ENCODE results near the gene TP53BP2.
"Not testable (repeated sequence)": the region's sequence is repeated elsewhere in the genome, so short reads cannot be mapped to it uniquely, and the experiment has no call there.

The TP53BP2 gene

GRCh38 chr1:223845810-223846682, at the start of gene TP53BP2:
TSS of gene TP53BP2 (minus strand) at chr1:223845947. CDS start at chr1:223845680, 267 bp downstream.
- DNase-seq (ENCODE audit: low read depth, low spot score), result peak; percentile 66

- DNase-seq (ENCODE audit: low read depth, low spot score), result not testable (repeated sequence)
These were observed 44.7 kb upstream of the TP53BP2 start for GRCh38 chr1:223890494-223890893.

GRCh38 chr1:223889319-223889718, 43.6 kb upstream of the TP53BP2 start:
- DNase-seq (ENCODE audit: low read depth, low spot score), result not testable (repeated sequence)

- DNase-seq (ENCODE audit: low read depth, low spot score), result no peak
These were observed 42.1 kb upstream of the TP53BP2 start for GRCh38 chr1:223887747-223888418.

GRCh38 chr1:223886516-223886921, 40.8 kb upstream of the TP53BP2 start:
- DNase-seq (ENCODE audit: low read depth, low spot score), result no peak

DNA sequence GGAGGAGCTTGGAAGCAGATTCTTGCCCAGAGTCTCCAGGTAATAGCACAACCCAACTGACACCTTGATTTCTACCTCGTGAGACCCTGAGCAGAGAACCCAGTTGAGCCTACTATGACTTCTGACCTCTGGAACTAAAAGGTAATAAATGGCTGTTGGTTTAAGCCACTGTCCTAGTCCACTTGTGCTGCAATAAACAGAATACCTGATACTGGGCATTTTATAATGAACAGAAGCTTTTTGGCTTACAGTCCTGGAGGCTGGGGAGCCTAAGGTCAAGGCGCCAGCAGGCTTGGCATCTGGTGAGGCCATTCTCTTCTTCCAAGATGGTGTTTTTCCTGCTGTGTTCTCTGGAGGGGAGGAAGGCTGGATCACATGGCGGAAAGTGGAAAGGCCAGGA, 39.9 kb upstream of the TP53BP2 start:
- no peak for DNase-seq (ENCODE audit: low read depth, low spot score)

- no peak for DNase-seq (ENCODE audit: low read depth, low spot score)
These were observed 33.0 kb upstream of the TP53BP2 start for GRCh38 chr1:223878598-223879325.

DNA sequence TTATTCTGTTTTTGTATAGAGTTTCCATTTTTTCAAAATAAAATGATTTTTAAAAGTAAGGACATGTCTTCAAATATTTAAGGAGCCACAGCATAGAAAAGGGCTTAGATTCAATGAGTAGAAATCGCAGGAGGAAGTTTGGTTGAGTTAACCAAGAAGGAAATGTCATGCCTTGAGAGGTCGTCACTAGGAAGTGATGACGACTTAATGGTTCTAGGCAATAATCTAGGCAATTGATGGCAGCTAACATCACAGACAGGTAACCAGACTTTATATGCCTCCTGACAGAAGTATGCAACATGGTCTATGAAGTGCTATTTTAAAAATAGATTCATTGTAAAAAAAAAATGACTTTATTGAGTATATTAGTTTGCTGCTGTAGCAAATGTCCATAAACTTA, 32.1 kb upstream of the TP53BP2 start:
- no peak for DNase-seq (ENCODE audit: low read depth, low spot score)

DNA sequence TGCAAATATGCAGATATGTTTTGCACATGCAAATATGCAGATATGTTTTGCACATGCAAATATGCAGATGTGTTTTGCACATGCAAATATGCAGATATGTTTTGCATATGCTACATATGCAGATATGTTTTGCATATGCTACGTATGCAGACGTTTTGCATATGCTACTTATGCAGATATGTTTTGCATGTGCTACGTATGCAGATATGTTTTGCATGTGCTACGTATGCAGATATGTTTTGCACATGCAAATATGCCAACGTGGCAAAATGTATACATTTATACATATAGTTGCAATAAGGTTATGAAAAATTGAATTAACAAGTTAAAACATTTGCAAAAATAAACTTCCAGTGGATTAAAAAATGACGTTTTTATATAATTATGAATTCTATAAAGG, 30.8 kb upstream of the TP53BP2 start:
- DNase-seq (ENCODE audit: low read depth, low spot score), result no peak

DNA sequence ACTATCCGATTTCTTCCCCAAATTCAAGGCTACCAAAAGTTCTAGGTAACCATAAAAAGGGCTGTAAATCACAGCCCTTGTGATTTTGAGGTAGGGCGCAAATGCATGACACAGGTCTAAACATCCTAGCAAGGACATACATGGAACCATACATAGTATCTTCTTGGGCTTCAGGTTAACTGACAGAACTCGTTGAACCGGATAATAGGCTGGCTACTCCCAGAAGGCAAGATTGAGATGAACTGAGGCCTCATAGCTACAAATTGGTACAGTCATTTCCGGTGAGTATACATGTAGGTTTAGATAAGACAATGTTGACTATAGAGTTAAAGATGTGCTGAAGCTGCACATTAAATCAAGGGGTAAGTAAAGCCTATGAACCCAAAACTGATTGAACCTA, 27.3 kb upstream of the TP53BP2 start:
- DNase-seq (ENCODE audit: low read depth, low spot score), result no peak

DNA sequence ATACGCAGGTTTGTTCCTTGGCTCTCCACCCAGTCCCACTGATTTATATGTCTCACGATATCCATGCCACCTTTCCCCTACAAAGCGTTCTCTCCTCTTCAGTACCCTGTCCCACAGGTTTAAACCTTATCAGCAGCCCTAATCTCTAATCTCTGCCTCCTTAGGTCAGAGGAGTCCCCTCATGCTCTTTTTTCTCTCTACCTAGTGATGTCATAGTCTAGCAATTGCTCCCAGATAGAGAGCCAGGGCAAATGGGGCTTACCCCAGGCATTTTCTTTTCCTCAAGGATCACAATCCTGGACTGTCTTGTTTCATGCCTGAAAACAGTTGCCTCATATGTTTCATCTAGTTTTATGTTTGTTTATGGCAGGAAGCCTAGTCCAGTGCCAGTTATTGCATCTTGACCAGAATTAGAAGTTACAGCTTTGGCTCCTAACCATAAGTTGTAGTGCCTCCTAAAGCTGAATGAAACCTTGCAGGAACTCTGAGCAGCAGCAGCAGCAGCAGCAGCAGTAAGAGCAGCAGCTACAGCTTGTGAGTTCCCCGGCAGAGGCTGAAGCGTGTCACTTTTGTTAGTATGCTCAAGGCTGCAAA, 26.7 kb upstream of the TP53BP2 start:
- no peak for DNase-seq (ENCODE audit: low read depth, low spot score)

DNA sequence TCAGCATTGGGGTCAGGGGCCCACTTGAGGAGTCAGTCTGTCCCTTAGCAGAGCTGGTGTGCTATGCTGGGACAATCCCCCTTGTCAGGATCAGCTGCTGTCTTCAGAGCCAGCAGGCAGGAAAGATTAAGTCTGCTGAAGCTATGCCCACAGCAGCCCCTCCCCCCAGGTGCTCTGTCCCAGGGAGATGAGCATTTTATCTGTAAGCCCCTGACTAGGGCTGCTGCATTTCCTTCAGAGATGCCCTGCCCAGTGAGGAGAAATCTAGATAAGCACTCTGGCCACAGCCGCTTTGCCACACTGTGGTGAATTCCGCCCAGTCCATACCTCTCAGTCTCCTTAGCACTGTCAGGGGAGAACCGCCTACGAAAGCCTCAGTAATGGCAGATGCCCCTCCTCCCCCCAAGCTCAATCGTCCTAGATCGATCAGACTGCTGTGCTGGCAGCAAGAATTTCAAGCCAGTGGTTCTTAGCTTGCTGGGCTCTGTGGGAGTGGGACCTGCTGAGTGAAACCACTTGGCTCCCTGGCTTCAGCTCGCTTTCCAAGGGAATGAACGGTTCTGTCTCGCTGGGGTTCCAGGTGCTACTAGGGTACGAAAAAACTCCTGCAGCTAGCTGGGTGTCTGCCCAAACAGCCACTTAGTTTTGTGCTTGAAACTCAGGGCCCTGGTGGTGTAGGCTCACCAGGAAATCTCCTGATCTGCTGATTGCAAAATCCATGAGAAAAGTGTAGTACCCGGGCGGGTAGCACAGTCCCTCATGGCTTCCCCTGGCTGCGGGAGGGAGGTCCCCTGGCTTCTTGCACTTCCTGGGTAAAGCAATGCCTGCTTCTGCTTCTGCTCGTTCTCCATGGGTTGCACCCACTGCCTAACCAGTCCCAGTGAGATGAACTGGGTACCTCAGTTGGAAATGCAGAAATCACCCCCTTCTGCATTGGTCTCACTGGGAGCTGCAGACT, 25.1 kb upstream of the TP53BP2 start:
- no peak for DNase-seq (ENCODE audit: low read depth, low spot score)

DNA sequence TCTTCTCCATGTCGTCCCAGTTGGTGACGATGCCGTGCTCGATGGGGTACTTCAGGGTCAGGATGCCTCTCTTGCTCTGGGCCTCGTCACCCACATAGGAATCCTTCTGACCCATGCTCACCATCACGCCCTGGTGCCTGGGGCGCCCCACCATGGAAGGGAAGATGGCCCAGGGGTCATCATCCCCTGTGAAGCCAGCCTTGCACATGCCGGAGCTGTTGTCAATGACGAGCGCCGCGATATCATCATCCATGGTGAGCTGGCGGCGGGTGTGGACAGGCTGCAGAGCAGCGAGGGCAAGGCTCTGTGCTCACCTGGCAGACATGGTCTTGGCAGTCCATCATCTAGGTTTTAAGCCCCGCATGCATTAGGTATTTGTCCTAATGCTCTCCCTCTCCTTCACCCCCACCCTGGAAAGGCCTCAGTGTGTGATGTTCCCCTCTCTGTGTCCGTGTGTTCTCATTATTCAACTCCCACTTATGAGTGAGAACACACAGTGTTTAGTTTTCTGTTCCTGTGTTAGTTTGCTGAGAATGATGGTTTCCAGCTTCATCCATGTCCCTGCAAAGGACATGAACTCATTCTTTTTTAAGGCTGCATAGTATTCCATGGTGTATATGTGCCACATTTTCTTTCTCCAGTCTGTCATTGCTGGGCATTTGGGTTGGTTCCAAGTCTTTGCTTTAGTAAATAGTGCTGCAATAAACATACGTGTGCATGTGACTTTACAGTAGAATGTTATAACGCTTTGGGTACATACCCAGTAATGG, 19.0 kb upstream of the TP53BP2 start:
- DNase-seq (ENCODE audit: low read depth, low spot score), result not testable (repeated sequence)

- no peak for DNase-seq (ENCODE audit: low read depth, low spot score)
These were observed 18.3 kb upstream of the TP53BP2 start for GRCh38 chr1:223864084-223864483.

GRCh38 chr1:223861904-223862303, 16.2 kb upstream of the TP53BP2 start:
- no peak for DNase-seq (ENCODE audit: low read depth, low spot score)

DNA sequence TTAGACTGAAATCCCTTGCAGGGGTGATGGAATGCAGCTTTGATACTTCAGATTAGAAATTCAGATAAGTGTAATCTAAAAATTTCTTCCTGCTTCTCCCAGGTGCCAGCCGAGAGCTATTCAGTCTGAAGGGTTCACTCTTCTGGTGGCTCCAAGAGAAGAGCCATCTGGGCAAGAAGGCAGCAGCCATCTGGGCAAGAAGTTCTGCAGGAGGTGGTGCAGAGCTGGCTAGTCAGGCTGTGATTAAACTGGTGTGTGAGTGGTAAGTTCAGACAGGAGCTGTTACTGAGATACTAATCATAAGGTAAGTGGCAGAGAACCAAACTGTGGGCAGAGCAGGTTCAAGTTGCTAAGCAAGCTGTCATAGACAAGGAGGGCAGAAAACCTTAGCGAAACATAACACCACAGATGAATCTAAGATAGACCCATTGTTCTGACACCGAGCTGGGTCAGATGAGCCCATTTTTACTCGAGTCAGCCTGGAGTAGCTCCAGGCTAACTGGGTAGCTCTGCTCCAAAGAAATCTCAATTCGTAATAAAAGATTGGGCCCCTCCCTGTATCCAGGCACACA, 14.4 kb upstream of the TP53BP2 start:
- no peak for DNase-seq (ENCODE audit: low read depth, low spot score)

- DNase-seq (ENCODE audit: low read depth, low spot score), result no peak
These were observed 13.3 kb upstream of the TP53BP2 start for GRCh38 chr1:223859058-223859457.

DNA sequence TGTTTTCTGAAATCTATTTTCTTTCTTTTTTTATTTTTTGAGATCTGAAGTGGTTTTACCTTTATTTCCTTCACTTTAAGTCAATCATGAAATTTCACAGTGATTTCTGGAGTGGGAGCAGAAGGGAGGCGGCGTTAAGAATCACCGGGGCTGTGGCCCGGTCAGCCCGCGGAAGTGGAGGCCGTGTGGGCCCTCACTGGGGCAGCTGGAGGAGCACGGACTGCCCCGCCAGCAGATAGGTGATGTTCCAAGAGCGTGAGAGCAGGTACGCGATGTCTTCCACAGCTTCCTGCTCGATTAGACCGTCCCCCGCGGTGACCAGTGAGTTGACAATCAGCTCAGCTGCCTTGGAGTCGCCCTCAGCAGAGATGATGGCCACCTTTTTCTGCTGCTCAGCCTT, 10.6 kb upstream of the TP53BP2 start:
- no peak for DNase-seq (ENCODE audit: low read depth, low spot score)

- no peak for DNase-seq (ENCODE audit: low read depth, low spot score)
These were observed 8.0 kb upstream of the TP53BP2 start for GRCh38 chr1:223853748-223854147.

DNA sequence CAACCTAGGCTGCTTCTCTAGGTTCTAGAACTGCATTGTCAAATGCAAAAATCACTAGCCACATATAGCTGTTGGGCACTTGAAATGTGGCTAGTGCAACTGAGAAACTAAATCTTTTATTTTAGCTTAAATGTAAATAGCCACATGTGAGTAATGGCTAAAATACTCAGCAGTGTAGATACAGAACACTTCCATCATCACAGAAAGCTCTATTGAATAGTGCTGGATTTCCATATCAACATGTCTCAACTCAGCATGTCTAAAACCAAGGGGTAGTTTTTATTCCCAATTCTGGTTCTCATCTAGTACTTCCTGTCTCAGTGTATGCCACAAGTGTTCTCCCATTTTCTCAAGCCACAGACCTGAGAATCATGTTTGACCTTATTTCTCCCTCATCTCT, 7.5 kb upstream of the TP53BP2 start:
- DNase-seq (ENCODE audit: low read depth, low spot score), result no peak

Measured in activated naive CD8-positive, alpha-beta T cell treated with anti-CD3 and anti-CD28 coated beads, Interleukin-2, amount 50 U/mL, for 16 hours (primary cell).